ENCODE data around the gene CD300LD. TPM values are rescaled to one million over a fixed set of nuclear protein-coding genes. Genes with fewer than 3 reads are reported as not detected.

Gene CD300LD
- total RNA-seq, 1 experiment from 2014 or later: not detected

DNA sequence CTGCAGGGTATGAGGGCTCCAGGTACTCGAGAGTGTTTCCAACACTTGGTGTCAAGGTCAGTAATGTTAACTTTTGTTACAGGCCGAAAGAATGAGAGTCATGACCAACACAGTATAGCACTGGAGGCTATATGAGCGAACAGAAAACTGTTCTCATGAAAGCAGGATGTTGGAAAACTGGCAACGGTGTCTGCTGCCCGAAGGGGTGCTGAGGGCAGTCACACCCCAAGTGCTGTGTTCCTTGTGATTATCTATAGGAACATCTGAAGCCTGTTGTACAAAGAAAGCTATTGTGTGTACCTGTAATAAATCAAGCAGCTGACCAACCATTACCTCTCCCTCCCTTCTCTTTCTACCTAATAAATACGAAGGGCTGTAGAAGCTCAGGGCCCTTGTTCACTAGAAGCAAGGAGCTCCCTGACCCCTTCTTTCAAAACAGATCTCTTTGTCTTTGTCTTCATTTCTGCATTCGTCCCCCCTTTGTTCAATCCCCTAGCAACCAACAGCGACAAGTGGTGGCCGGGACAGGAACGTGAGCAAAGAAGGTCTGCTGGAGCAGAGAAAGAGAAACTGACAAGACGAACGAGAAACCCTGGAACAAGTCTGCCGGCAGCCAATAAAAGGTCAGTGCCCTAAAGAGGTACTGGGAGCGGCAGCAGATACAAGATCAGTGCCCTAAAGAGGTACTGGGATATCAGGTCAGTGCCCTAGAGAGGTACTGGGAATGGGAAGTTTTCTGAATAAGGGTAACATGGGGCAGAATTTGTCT is 7.6 kb downstream of the CD300LD start:
- Histone ChIP-seq H3K4me2 (no peak overlapping the region), H3K36me3 (ENCODE audit: low read depth) (no peaks in the 10 kb centered on the region), H3K9me3 (ENCODE audit: insufficient read depth, low read depth) (no peaks in the 10 kb centered on the region), H4K20me1 (ENCODE audit: insufficient read depth) (no peaks in the 10 kb centered on the region), H3K79me2 (ENCODE audit: low read depth) (no peaks in the 10 kb centered on the region), H3K27me3 (ENCODE audit: insufficient read depth, low read depth) (peaks cover 92% of the 10 kb centered on the region), H3K27ac (no peak overlapping the region), H3K9me2 (ENCODE audit: insufficient read depth) (no peaks in the 10 kb centered on the region), H3K4me1 (replicated peaks; ENCODE audit: insufficient read depth) (no peaks in the 10 kb centered on the region), H3K4me3 (no peak overlapping the region), H3F3A (ENCODE audit: insufficient read depth, low read depth) (no peaks in the 10 kb centered on the region), H2AFZ (no peak overlapping the region)
- no peak for DNase-seq
- CTCF ChIA-PET: no interaction called here
- POLR2A ChIA-PET (ENCODE audit: unreplicated experiment): no interaction called here
- no TSS peak for BruUV-seq (replicated peaks)
- TF ChIP-seq EZH2 (IDR thresholded peaks at IDR 0.05; ENCODE audit: low read depth): no peak
- TF ChIP-seq, protein P1, sequence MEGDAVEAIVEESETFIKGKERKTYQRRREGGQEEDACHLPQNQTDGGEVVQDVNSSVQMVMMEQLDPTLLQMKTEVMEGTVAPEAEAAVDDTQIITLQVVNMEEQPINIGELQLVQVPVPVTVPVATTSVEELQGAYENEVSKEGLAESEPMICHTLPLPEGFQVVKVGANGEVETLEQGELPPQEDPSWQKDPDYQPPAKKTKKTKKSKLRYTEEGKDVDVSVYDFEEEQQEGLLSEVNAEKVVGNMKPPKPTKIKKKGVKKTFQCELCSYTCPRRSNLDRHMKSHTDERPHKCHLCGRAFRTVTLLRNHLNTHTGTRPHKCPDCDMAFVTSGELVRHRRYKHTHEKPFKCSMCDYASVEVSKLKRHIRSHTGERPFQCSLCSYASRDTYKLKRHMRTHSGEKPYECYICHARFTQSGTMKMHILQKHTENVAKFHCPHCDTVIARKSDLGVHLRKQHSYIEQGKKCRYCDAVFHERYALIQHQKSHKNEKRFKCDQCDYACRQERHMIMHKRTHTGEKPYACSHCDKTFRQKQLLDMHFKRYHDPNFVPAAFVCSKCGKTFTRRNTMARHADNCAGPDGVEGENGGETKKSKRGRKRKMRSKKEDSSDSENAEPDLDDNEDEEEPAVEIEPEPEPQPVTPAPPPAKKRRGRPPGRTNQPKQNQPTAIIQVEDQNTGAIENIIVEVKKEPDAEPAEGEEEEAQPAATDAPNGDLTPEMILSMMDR (conservative IDR thresholded peaks at IDR 0.05): no peak
- intact Hi-C loops (cut with micrococcal nuclease; ENCODE audit: unreplicated experiment): no loop called here

DNA sequence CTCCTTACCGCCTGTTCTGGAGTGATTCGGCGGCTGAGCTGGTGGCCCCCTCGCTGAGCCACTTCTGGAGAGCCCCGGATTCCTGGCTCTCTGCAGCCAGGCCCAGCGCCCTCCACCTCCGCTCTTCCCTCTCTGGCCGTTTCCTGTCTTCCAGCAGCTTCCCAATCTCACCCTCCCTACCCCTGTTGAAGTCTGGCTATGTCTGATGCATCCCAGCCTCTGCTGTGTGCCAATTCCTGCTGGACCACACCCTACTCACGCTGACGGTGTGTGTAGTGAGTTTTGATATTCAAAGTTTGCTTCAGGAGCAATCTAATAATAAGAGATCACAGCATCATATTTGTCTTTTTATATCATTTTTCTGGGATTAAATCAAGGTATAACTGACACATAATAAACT is 9.4 kb downstream of the CD300LD start:
- CTCF ChIA-PET: no interaction called here
- no TSS peak for BruUV-seq (replicated peaks)
- Histone ChIP-seq H3K27ac (no peak overlapping the region), H3K79me2 (ENCODE audit: low read depth) (no peaks in the 10 kb centered on the region), H4K20me1 (ENCODE audit: insufficient read depth) (no peaks in the 10 kb centered on the region), H2AFZ (no peak overlapping the region), H3K4me3 (no peak overlapping the region), H3K4me2 (no peak overlapping the region), H3K36me3 (ENCODE audit: low read depth) (no peaks in the 10 kb centered on the region), H3K4me1 (replicated peaks; ENCODE audit: insufficient read depth) (no peaks in the 10 kb centered on the region), H3F3A (ENCODE audit: insufficient read depth, low read depth) (no peaks in the 10 kb centered on the region), H3K9me3 (ENCODE audit: insufficient read depth, low read depth) (no peaks in the 10 kb centered on the region), H3K27me3 (ENCODE audit: insufficient read depth, low read depth) (peaks cover 92% of the 10 kb centered on the region), H3K9me2 (ENCODE audit: insufficient read depth) (no peaks in the 10 kb centered on the region)
- POLR2A ChIA-PET (ENCODE audit: unreplicated experiment): no interaction called here
- no peak for DNase-seq
- TF ChIP-seq EZH2 (IDR thresholded peaks at IDR 0.05; ENCODE audit: low read depth): no peak
- TF ChIP-seq, protein P1 (conservative IDR thresholded peaks at IDR 0.05): no peak
- intact Hi-C loops (cut with micrococcal nuclease; ENCODE audit: unreplicated experiment): no loop called here

DNA sequence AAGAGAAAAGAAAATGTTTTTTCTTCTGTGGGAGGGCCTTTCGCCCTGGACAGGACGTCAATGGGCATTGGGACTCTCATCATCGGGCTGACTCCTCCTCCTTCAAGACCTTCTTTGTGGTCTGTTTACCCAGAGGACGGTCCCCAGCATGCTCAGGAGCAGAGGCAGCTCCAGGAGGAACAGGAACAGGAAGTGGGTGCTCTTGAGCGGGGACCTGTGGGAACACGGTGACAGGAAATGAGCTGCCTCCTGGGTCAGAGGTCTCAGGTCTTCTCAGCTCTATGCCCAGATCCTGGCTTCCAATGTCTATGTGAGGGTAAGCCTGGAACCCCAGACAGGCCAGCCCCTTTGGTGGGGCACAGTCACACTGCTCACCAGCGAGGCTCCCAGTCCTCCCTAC is 12.2 kb downstream of the CD300LD start:
- no peak overlapping the region for H3K4me3 ChIP-seq
- no peak overlapping the region for H2AFZ ChIP-seq
- H3K27ac ChIP-seq: no peak overlapping the region
- no peaks in the 10 kb centered on the region for H3K9me3 ChIP-seq (ENCODE audit: insufficient read depth, low read depth)
- BruUV-seq (replicated peaks): no TSS peak
- DNase-seq: no peak
- no peaks in the 10 kb centered on the region for H3F3A ChIP-seq (ENCODE audit: insufficient read depth, low read depth)
- ChIA-PET CTCF (interaction anchor here (0.6 kb wide), 1 partner anchor 602 kb away, joined by 5 read pairs; no protein-coding TSS in a partner anchor), POLR2A (ENCODE audit: unreplicated experiment) (interaction anchor here (0.5 kb wide), 1 partner anchor 455 kb away, joined by 3 read pairs; no protein-coding TSS in a partner anchor)
- no peak overlapping the region for H3K4me2 ChIP-seq
- peaks cover 92% of the 10 kb centered on the region for H3K27me3 ChIP-seq (ENCODE audit: insufficient read depth, low read depth)
- intact Hi-C loops (cut with micrococcal nuclease; ENCODE audit: unreplicated experiment): no loop called here
- no peaks in the 10 kb centered on the region for H3K9me2 ChIP-seq (ENCODE audit: insufficient read depth)
- no peaks in the 10 kb centered on the region for H3K79me2 ChIP-seq (ENCODE audit: low read depth)
- H3K36me3 ChIP-seq (ENCODE audit: low read depth): no peaks in the 10 kb centered on the region
- no peaks in the 10 kb centered on the region for H4K20me1 ChIP-seq (ENCODE audit: insufficient read depth)
- TF ChIP-seq, protein P1 (conservative IDR thresholded peaks at IDR 0.05): no peak
- no peak for TF ChIP-seq EZH2 (IDR thresholded peaks at IDR 0.05; ENCODE audit: low read depth)
- no peaks in the 10 kb centered on the region for H3K4me1 ChIP-seq (replicated peaks; ENCODE audit: insufficient read depth)
